ENCODE results near the gene MPZL2.

The MPZL2 gene

GRCh38 chr11:118243993-118244762, 19.9 kb downstream of the MPZL2 start:
- DNase-seq (ENCODE audit: low read depth in 1 of 2, low spot score in 1 of 2) = no peak

GRCh38 chr11:118243161-118243560, 20.9 kb downstream of the MPZL2 start:
- DNase-seq (ENCODE audit: low read depth in 1 of 2, low spot score in 1 of 2) = no peak

- no peak for DNase-seq (ENCODE audit: low read depth in 1 of 2, low spot score in 1 of 2)
These were observed 22.4 kb downstream of the MPZL2 start for GRCh38 chr11:118241764-118242098.

DNA sequence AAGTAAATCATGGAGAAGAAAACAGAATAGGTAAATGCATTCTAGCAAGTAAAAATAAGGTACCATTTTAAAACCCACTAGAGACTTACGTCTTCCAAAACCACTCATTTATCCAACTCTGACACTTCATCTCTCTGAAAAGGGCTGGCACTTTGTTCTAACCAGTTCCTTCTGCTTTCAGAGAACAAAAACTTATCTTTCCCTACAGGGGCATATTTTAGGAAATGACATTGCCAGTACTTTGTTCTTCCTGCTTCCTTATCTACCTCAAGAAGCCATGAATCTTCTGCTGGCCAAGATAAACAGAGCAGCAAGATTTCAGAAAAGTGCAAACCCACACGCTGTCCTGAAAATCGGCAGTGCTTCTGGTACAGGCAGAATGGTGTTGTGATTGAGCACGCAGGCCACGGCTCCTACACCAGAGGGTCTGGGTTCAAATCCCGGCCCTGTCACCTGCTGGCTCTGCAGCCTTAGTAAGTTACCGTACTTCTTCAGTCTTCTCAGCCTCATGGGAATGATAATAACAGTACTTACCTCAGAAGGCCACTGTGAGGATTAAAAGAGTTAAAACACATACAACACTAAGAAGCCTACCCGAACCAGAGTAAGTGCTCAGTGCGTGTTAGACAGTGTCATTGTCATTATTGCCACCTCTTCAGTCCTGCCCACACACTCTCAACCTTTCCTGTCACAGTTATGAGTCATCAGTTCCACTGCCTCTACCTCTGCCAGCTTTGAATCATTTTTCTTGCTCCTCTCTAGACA, 22.9 kb downstream of the MPZL2 start:
- DNase-seq (ENCODE audit: low read depth in 1 of 2, low spot score in 1 of 2) = peak in 1 of 2 donors; percentile 56

- DNase-seq (ENCODE audit: low read depth in 1 of 2, low spot score in 1 of 2) = no peak
These were observed 24.4 kb downstream of the MPZL2 start for GRCh38 chr11:118239509-118240205.

GRCh38 chr11:118238929-118239328, 25.2 kb downstream of the MPZL2 start:
- no peak for DNase-seq (ENCODE audit: low read depth in 1 of 2, low spot score in 1 of 2)

DNA sequence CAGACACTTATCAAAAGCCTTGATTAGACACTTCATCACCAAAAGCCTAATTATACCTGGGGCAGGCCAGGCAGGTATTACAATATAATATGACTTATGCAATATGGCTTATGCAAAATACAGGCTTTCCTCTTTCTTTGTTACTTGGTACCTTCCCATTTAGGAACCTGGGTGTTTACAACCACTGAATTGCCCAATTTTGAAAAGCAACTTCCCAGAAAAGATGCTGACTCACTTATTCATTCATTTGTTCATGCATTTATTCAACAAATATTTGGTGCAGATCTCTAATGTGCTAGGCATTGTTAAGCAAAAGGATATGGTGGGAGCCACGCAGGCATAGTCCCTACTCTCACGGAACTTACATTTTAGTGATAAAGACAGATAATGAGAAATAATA, 25.7 kb downstream of the MPZL2 start:
- no peak for DNase-seq (ENCODE audit: low read depth in 1 of 2, low spot score in 1 of 2)

- DNase-seq (ENCODE audit: low read depth in 1 of 2, low spot score in 1 of 2) = no peak
These were observed 27.9 kb downstream of the MPZL2 start for GRCh38 chr11:118236170-118236569.

DNA sequence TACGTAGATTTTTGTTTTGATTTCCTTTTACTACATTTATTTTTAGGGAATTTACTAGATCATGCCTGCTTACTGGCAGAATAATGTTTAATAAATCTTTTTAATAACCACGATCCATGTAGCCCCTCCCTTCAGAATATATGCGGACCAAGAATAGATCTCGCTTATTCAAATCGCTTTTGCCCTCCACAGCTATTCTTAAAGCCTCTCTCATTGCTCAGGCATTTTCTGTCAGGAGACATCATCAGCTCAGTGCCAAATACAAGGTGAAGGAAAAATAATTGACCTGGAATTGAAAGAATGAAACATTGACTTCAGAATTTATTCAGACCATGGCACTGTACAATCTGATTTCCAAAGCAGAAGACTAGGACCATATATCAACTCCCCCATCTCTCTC, 29.3 kb downstream of the MPZL2 start:
- DNase-seq (ENCODE audit: low read depth in 1 of 2, low spot score in 1 of 2) = no peak

- DNase-seq (ENCODE audit: low read depth in 1 of 2, low spot score in 1 of 2) = no peak
These were observed 30.2 kb downstream of the MPZL2 start for GRCh38 chr11:118233850-118234249.

- no peak for DNase-seq (ENCODE audit: low read depth in 1 of 2, low spot score in 1 of 2)
These were observed 30.7 kb downstream of the MPZL2 start for GRCh38 chr11:118233377-118233776.

DNA sequence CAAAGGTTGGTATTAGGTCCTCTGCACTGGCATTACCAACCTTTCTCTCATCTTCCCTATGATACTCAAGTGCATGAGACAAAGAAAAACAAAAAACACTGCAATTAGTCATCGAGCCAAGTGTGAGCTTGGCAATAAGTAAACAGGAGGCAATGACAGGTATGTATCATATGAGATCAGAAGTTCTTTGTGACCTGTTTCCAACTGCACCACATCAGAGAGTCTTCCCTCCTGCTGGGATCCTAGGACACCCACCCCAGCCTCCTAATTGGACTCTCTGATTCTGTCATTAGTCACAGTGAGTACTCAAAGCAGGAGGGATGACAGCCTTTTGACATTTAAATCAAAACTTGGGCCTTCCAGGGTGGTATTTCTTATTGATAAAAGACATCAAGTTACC, 31.4 kb downstream of the MPZL2 start:
- DNase-seq (ENCODE audit: low read depth in 1 of 2, low spot score in 1 of 2) = no peak

GRCh38 chr11:118231461-118231860, 32.6 kb downstream of the MPZL2 start:
- DNase-seq (ENCODE audit: low read depth in 1 of 2, low spot score in 1 of 2) = no peak

DNA sequence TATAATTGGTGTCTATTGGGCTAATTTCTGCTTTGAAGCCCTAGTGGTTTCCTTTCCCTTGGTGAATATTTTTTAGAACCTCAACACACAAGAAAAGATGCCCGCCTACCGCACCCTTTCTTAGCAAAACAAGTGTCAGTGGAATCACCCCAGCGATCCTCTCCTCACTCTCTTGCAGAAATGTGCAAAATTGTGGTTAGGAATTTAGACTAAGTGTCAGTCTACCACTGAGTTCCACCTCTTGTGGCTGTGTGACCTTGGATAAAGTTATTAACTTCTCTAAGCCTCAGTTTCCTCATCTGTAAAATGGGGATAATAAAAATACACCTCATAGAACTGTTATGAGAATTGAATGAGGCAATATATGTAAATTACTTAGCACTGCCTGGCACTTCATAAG, 34.0 kb downstream of the MPZL2 start:
- peak in 1 of 2 donors; percentile 16 for DNase-seq (ENCODE audit: low read depth in 1 of 2, low spot score in 1 of 2)

GRCh38 chr11:118229274-118229847, 34.7 kb downstream of the MPZL2 start:
- DNase-seq (ENCODE audit: low read depth in 1 of 2, low spot score in 1 of 2) = no peak

- no peak for DNase-seq (ENCODE audit: low read depth in 1 of 2, low spot score in 1 of 2)
These were observed 36.0 kb downstream of the MPZL2 start for GRCh38 chr11:118227865-118228785.

DNA sequence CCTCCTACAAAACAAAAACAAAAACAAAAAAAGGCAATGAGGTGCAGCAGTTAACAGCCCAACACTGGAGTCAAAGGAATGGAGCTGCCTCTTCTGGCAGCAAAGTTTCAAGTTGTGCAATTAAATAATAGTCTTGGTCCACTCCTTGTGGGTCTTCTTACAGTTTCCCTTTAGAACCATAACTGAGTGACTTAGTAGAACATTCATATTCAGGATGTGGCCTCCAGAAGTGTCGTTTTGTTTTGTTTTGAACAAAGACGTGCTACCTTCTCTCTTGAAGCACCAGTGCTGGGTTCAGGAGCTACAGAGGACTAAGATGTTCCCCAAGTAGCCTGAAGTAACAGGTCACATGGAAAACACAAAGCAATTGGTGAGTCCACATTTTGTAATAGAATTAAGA, 37.3 kb downstream of the MPZL2 start:
- no peak for DNase-seq (ENCODE audit: low read depth in 1 of 2, low spot score in 1 of 2)

DNA sequence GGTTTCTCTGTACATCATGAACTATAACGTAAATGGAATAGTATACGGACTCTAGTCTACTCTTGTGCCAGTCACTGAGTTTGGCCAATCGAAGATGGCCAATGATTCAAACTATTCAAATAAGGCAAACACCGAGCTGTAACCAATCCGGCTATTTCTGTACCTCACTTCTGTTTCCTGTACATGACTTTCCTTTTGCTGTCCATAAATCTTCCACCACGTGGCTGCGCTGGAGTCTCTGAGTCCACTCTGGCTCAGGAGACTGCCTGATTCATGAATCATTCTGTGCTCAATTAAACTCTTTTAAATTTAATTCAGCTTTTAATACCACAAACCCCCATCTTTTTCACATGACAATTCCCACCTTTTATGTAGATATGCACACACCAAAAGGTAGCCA, 37.8 kb downstream of the MPZL2 start:
- DNase-seq (ENCODE audit: low read depth in 1 of 2, low spot score in 1 of 2) = no peak

GRCh38 chr11:118224511-118225188, 39.4 kb downstream of the MPZL2 start, which contains the start of gene JAML:
Gene JAML, minus strand, starts transcription at chr11:118225011. Its CDS starts 10,145 bp downstream, at chr11:118214866.
- DNase-seq (ENCODE audit: low read depth in 1 of 2, low spot score in 1 of 2) = peak; percentile 28 to 46

DNA sequence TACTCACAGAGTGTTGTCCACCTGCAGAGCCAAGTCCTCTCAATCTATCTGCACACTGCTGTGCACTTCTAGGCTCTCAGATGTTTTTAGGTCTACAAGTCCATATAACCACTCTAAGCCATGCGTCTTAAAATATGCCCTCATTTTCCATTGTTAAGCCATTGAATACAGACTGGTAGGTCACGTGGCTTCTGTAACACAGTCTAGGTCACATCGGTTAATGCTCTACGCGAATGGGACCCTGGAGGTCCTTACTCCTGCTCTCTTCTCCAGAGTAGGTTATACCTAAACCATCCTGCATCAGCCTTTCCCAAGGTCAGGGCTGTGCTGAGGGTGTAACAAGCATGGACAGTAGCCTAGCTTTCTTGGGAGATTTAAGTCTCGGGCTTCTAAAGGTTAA, 40.1 kb downstream of the MPZL2 start:
- DNase-seq (ENCODE audit: low read depth in 1 of 2, low spot score in 1 of 2) = no peak

Measured in activated T-helper 1 cell treated with anti-CD3 and anti-CD28 coated beads, Interleukin-2, amount 50 U/mL, for 16 hours (primary cell).